Measurements from ENCODE around the gene PIK3CD. TPM values are rescaled to one million over a fixed set of nuclear protein-coding genes. Genes with fewer than 3 reads are reported as not detected.

The PIK3CD gene
- total and polyA plus RNA-seq, 2 donors (not counting 3 experiments of a cell fraction or from before 2014, with no cell fraction given) = 3.5 to 5.2 TPM

DNA sequence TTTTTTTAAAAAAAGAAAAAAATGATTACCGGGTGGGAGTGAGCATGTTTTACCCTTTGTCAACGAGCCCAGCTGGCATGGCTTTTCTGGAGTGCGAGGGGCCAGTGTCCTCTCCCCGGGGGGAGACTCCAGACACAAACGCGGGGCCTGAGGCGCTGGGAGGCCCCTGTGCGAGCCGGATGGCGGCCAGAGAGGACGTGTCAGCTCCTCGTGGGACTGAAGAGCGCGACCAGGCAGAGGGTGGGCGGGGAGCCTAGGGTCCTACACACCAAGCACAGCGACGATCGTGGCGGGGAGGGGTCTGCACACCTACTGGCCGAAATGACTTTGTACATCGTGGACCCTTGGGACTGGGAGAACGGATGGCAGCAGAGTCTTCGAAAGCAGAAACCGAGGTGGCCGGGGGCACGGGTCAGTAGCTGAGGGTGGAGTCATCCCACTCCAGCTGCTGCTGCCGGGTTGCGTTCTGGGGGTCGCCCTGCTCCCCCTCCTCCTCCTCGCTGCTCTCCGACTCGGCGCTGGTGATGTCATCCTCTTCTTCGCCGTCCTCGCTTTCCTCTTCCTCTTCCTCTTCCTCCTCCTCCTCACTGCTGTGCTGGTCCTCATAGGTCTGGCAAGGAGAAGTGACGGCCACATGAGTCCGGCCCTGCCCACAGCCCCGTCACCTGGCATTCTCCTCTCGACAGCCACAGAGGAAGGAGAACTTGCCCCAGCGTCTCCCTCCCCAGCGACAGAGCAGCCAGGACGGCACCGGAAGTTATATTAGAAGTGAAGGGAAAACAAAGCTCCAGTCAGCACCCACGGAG, 78.8 kb downstream of the PIK3CD start:
- H3K4me3 ChIP-seq (replicated peaks in 1 of 3; ENCODE audit: insufficient read depth in 1 of 3, low read depth in 1 of 3, low read length in 3 of 3) = no peak overlapping the region
- FAIRE-seq (no peak), DNase-seq (ENCODE audit: low read depth, low spot score) (no peak)
- no peaks in the 10 kb centered on the region for H3K79me2 ChIP-seq (ENCODE audit: control insufficient read depth, insufficient read depth, low read length)
- H3K4me2 ChIP-seq (ENCODE audit: insufficient read depth, low read length) = no peak overlapping the region
- H3K27me3 ChIP-seq (ENCODE audit: control insufficient read depth in 2 of 2, insufficient read depth in 2 of 2, low read length in 2 of 2) = no peaks in the 10 kb centered on the region
- H3K4me1 ChIP-seq (ENCODE audit: control insufficient read depth, extremely low read depth, insufficient read depth, low read length) = no peaks in the 10 kb centered on the region
- dilution Hi-C loops (cut with MboI; ENCODE audit: extremely low pct_ligation_motif_present, low sequenced_read_pairs) (no loop called here), intact Hi-C loops (cut with micrococcal nuclease) (no loop called here)
- BruUV-seq (replicated peaks) = no TSS peak
- no peak for TF ChIP-seq POLR2A (IDR thresholded peaks at IDR 0.05; ENCODE audit: low read depth, low read length)
- TF ChIP-seq JUN (IDR thresholded peaks at IDR 0.05; ENCODE audit: borderline replicate concordance, insufficient read depth, insufficient read length, low read depth) = no peak
- no peak for TF ChIP-seq MYC (IDR thresholded peaks at IDR 0.05; ENCODE audit: low read depth, low read length)
- TF ChIP-seq EZH2 (IDR thresholded peaks at IDR 0.05; ENCODE audit: borderline replicate concordance, low read depth, low read length, severe bottlenecking) = no peak
- no peak for TF ChIP-seq GATA2 (IDR thresholded peaks at IDR 0.05; ENCODE audit: insufficient read depth, insufficient read length, low read depth, low read length)
- TF ChIP-seq MAX (IDR thresholded peaks at IDR 0.05; ENCODE audit: insufficient read depth, insufficient read length) = no peak
- no peak for TF ChIP-seq POLR2AphosphoS5 (IDR thresholded peaks at IDR 0.05; ENCODE audit: insufficient read depth, low read depth, low read length)
- no peak for TF ChIP-seq FOS (IDR thresholded peaks at IDR 0.05; ENCODE audit: borderline replicate concordance, insufficient read depth, low read length)
- TF ChIP-seq, protein P1, sequence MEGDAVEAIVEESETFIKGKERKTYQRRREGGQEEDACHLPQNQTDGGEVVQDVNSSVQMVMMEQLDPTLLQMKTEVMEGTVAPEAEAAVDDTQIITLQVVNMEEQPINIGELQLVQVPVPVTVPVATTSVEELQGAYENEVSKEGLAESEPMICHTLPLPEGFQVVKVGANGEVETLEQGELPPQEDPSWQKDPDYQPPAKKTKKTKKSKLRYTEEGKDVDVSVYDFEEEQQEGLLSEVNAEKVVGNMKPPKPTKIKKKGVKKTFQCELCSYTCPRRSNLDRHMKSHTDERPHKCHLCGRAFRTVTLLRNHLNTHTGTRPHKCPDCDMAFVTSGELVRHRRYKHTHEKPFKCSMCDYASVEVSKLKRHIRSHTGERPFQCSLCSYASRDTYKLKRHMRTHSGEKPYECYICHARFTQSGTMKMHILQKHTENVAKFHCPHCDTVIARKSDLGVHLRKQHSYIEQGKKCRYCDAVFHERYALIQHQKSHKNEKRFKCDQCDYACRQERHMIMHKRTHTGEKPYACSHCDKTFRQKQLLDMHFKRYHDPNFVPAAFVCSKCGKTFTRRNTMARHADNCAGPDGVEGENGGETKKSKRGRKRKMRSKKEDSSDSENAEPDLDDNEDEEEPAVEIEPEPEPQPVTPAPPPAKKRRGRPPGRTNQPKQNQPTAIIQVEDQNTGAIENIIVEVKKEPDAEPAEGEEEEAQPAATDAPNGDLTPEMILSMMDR (IDR thresholded peaks at IDR 0.05; ENCODE audit: extremely low read depth in 1 of 2, insufficient read depth in 1 of 2, low read depth in 1 of 2, low read length in 2 of 2) = no peak
- H3K9me1 ChIP-seq (replicated peaks; ENCODE audit: control insufficient read depth, extremely low read depth, insufficient read depth, low read length) = no peaks in the 10 kb centered on the region
- CTCF ChIA-PET = interaction anchor here (1.2 kb wide), 1 partner anchor 9 kb away, joined by 5 read pairs; no protein-coding TSS in a partner anchor
- H3K27ac ChIP-seq (ENCODE audit: insufficient read depth, low read depth, low read length) = no peak overlapping the region
- H3K9me3 ChIP-seq (replicated peaks; ENCODE audit: control insufficient read depth, insufficient read depth, low read length) = no peaks in the 10 kb centered on the region
- no peak overlapping the region for H3K9ac ChIP-seq (replicated peaks; ENCODE audit: extremely low read depth, insufficient read depth, low read length)
- POLR2A ChIA-PET = no interaction called here
- no peaks in the 10 kb centered on the region for H4K20me1 ChIP-seq (replicated peaks; ENCODE audit: control insufficient read depth, extremely low read depth, insufficient read depth, low read length)
- H3K36me3 ChIP-seq (ENCODE audit: control insufficient read depth in 2 of 2, extremely low read depth in 1 of 2, insufficient read depth in 2 of 2, low read length in 2 of 2) = peaks cover 9 to 43% of the 10 kb centered on the region in 2 experiments
- H2AFZ ChIP-seq (ENCODE audit: low read depth, low read length) = no peak overlapping the region
